ENCODE data around the gene GNAT2.

Gene GNAT2

DNA sequence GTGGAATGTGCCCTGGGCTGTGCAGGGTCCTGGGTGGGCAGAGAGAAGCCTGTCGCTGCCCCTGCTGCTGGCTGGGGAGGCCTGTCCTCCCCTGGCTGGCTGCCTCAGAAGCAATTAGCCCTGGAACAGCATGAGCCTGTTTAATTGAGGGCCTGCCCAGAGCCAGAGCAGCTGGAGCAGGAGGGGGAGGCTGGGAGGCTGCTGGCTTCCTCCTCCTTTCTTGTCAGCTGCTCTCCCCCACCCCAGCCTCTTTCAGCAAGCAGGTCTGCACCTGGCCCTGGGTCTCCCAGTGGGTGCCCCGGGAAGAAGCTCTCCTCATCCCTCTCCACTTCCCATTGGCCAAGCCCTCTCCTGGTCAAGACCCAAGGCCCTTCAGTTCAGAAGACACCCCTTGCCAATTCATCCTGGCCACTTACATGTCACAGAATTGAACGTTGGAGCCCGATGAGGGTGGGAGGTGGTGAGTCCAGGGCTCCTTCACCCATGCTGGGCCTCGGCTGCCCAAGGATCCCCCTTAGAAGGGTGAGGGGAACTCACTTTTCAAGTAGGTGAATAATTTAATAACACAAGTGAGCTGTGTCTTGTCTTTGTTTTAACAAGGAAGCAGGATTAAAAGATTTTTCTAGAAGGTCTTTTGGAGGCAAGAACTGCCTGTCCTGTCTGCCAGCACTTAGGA lies 13.4 kb upstream of the GNAT2 start:
- no peak for DNase-seq (ENCODE audit: low read depth)

DNA sequence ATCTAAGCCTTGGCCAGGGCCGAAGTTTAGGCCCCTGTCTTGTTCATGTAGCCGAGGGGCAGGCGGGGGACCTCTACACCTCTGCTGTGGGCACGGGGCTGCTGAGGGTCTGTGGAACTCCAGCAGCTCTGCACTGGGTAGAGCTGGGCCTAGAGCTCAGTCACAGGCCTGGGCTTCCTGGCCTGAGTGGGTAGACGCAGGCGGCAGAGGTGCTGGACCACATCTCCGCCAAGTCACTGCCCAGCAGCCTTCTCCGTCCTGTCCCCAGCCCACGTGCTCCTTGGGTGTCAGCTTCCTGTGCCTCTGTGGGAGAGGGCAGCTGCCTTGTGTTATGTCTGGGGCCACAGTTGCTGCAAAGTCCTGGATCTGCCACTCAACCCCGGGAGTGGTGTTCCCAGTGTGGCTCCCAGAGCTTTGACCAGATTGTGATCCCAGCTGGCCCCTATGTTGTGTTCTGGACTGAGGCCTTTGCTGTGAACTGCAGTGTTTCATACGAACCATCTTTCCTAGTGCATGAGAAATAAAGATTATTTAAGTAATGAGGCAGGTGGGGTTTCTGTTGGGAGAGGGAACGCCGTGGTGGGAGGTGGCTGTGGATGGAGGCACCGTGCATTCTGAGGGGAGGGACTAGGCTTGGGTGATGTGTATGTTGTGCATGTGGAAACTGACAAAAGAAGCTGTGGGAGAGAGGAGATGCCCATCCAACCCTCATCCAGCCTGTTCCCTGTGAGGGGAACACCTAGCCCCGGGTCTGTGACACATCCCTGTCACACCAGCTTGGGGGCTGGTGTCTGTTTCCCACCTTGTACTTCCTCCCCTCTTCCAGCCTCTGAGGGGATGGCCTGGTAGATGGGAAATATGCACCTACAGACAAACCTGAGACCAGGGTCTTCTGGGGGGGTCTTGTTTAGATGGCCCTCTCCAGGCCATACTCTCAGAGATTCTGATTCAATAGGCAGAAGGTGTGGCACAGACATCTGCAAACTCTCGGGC lies 12.4 kb upstream of the GNAT2 start:
- H3K4me3 ChIP-seq (ENCODE audit: control insufficient read depth, low read depth, low read length): no peak overlapping the region
- TF ChIP-seq, protein P1, sequence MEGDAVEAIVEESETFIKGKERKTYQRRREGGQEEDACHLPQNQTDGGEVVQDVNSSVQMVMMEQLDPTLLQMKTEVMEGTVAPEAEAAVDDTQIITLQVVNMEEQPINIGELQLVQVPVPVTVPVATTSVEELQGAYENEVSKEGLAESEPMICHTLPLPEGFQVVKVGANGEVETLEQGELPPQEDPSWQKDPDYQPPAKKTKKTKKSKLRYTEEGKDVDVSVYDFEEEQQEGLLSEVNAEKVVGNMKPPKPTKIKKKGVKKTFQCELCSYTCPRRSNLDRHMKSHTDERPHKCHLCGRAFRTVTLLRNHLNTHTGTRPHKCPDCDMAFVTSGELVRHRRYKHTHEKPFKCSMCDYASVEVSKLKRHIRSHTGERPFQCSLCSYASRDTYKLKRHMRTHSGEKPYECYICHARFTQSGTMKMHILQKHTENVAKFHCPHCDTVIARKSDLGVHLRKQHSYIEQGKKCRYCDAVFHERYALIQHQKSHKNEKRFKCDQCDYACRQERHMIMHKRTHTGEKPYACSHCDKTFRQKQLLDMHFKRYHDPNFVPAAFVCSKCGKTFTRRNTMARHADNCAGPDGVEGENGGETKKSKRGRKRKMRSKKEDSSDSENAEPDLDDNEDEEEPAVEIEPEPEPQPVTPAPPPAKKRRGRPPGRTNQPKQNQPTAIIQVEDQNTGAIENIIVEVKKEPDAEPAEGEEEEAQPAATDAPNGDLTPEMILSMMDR (IDR thresholded peaks at IDR 0.05; ENCODE audit: control insufficient read depth, insufficient read depth, low read depth, low read length, missing control alignments): no peak
- DNase-seq (ENCODE audit: low read depth): no peak

More for the DNA sequence above, 13.4 kb upstream of the GNAT2 start:
- H3K4me3 ChIP-seq (ENCODE audit: control insufficient read depth, low read depth, low read length): no peak overlapping the region
- TF ChIP-seq, protein P1 (IDR thresholded peaks at IDR 0.05; ENCODE audit: control insufficient read depth, insufficient read depth, low read depth, low read length, missing control alignments): no peak

DNA sequence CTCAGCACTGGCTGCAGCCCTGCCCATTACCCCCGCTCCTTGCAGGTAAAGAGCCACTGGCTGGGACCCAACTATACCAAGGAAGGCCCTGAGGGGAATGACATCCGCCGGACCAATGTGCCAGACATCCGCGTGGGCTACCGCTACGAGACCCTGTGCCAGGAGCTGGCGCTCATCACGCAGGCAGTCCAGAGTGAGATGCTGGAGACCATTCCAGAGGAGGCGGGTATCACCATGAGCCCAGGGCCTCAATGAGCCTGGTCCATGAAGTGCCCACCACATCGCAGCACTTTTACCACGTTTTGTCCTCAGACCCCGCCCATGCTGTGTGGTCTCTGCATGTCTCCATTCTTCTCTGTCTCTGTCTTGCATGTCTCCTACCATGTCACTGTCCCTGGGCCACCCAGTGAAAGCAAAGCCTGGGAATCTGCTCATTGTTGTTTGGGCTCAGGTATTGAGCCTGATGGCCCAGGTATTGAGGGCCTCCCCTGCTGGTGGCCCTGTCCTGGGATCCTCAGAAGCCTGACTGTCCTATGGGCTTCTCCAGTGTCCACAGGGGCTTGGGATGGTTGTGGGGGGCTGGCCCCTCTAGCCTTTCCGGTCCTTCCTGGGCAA lies 11.6 kb upstream of the GNAT2 start:
- no peak overlapping the region for H3K4me3 ChIP-seq (ENCODE audit: control insufficient read depth, low read depth, low read length)
- TF ChIP-seq, protein P1 (IDR thresholded peaks at IDR 0.05; ENCODE audit: control insufficient read depth, insufficient read depth, low read depth, low read length, missing control alignments): no peak
- no peak for DNase-seq (ENCODE audit: low read depth)

DNA sequence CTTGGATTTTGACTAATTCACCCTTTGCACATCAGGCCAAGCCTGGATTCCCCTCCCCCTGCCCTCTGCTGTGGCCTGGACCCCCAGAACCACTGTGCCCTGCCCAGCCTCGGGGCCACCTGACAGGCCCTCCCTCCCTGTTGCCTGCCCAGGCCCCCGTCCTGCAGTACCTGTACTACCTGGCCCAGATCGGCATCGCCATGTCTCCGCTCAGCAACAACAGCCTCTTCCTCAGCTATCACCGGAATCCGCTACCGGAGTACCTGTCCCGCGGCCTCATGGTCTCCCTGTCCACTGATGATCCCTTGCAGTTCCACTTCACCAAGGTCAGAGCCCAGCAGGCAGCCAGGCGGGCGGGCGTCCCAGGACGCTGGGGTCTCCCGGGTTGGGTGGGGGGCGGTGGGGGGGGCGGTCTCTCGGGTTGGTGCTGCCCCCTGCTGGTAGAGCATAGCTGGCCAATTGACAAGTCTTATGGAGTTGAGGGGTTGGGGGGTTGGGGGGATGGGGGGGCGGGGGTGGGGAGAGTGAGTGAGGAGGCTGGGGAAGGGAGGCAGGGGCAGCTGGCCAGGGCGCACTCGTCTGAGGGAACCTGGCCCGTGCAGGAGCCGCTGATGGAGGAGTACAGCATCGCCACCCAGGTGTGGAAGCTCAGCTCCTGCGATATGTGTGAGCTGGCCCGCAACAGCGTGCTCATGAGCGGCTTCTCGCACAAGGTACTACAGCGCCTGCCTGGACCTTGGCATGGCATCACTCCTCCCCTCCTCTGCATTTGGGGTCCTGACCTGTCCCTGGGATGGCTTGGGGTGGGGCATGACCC lies 10.9 kb upstream of the GNAT2 start:
- TF ChIP-seq, protein P1 (IDR thresholded peaks at IDR 0.05; ENCODE audit: control insufficient read depth, insufficient read depth, low read depth, low read length, missing control alignments): peak; percentile 15
- no peak overlapping the region for H3K4me3 ChIP-seq (ENCODE audit: control insufficient read depth, low read depth, low read length)
- DNase-seq (ENCODE audit: low read depth): no peak

DNA sequence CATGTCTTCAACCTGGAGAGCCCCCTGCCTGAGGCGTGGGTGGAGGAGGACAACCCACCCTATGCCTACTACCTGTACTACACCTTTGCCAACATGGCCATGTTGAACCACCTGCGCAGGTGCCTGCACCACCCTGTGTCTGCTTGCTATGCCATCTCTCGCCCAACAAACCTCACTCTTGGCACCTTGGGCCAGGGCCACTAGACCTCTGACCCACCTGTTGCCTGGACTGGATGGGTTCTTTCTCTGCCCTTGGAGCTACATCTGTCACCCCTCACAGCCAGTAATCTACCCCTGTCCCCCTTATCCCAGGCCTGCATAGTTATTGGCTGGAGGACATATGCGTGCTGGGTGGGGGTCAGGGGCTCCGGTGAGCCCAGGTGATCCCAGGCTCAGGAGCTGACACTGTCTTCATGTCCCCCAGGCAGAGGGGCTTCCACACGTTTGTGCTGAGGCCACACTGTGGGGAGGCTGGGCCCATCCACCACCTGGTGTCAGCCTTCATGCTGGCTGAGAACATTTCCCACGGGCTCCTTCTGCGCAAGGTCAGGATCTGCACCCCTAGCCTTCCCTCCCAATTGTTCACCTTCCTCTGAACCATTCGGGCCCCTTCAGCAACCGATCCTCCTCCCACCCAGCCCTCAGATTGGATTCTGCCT lies 10.1 kb upstream of the GNAT2 start:
- TF ChIP-seq, protein P1 (IDR thresholded peaks at IDR 0.05; ENCODE audit: control insufficient read depth, insufficient read depth, low read depth, low read length, missing control alignments): no peak
- no peak for DNase-seq (ENCODE audit: low read depth)
- no peak overlapping the region for H3K4me3 ChIP-seq (ENCODE audit: control insufficient read depth, low read depth, low read length)

All from AG09309 (cell line).